KMS-11 (cell line): Measurements from ENCODE around the gene SNIP1.

Source experiments
- H2AFZ ChIP-seq: fragments of 200-600 bp; sonication (generic); 2 replicates; pipeline ENCODE4 v1.6.1; 2016; ENCODE audit warnings: antibody characterized with exemption, mixed run types, low read depth
- H3K27ac ChIP-seq: fragments of 200-600 bp; sonication (generic); 2 replicates; pipeline ENCODE4 v1.6.1; 2016; ENCODE audit warnings: mild to moderate bottlenecking, mixed run types
- H3K27me3 ChIP-seq: fragments of 200-600 bp; sonication (generic); 2 replicates; pipeline ENCODE4 v1.6.1; 2017; ENCODE audit warnings: mild to moderate bottlenecking, low read depth, mixed run types, moderate library complexity; ENCODE audit not compliant: insufficient read depth
- H3K36me3 ChIP-seq: fragments of 200-600 bp; sonication (generic); 2 replicates; pipeline ENCODE4 v1.6.1; 2017; ENCODE audit warnings: mild to moderate bottlenecking, mixed run types; ENCODE audit not compliant: insufficient read depth
- H3K4me1 ChIP-seq: fragments of 200-600 bp; sonication (generic); 2 replicates; pipeline ENCODE4 v1.6.1; 2016; ENCODE audit warnings: mild to moderate bottlenecking, low read depth, mixed run types; ENCODE audit not compliant: poor library complexity, severe bottlenecking
- H3K4me2 ChIP-seq: fragments of 200-600 bp; sonication (generic); 2 replicates; pipeline ENCODE4 v1.7.0; 2016; ENCODE audit warnings: mild to moderate bottlenecking, mixed run types
- H3K4me3 ChIP-seq: fragments of 200-600 bp; sonication (generic); IDR thresholded peaks from 2 replicates; pipeline ENCODE4 v1.6.1; 2017; ENCODE audit warnings: low read depth, low read length, mixed read lengths; ENCODE audit not compliant: insufficient read depth
- H3K79me2 ChIP-seq: fragments of 200-600 bp; sonication (generic); 2 replicates; pipeline ENCODE4 v1.6.1; 2016; ENCODE audit warnings: low read depth, mixed run types; ENCODE audit not compliant: insufficient read depth
- H3K9ac ChIP-seq: fragments of 200-600 bp; sonication (generic); 2 replicates; pipeline ENCODE4 v1.6.1; 2016; ENCODE audit warnings: mild to moderate bottlenecking, mixed run types
- H4K20me1 ChIP-seq: fragments of 200-600 bp; sonication (generic); 2 replicates; pipeline ENCODE4 v1.6.1; 2016; ENCODE audit warnings: mild to moderate bottlenecking, mixed run types; ENCODE audit not compliant: insufficient read depth
- CTCF ChIP-seq: fragments of 200-600 bp; sonication (generic); conservative IDR thresholded peaks from 2 replicates; pipeline ENCODE4 v1.6.1; 2017; ENCODE audit warnings: low read depth, mild to moderate bottlenecking, antibody characterized with exemption, low read length, moderate library complexity, mixed read lengths

Gene SNIP1

DNA sequence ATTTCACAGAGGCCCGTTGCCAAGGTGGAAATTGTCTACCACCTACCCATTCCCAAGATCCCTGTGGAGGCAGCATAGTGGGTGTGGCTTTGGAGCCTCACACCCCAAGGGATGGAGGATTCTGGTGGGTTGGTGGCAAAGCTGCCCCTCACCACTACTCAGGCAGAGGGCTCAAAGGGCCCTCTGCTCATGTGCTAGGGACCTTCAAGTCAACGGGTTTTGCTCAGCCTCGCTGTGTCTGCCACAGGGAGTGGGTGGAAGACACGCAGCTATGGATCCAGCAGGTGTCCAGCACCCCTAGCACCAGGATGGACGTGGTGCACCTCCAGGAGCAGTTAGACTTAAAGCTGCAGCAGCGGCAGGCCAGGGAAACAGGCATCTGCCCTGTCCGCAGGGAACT lies 5.0 kb upstream of the SNIP1 start:
- Histone ChIP-seq H3K9ac (no peak overlapping the region), H3K27me3 (no peaks in the 10 kb centered on the region), H3K36me3 (no peaks in the 10 kb centered on the region), H4K20me1 (no peaks in the 10 kb centered on the region), H3K4me1 (peaks cover 4% of the 10 kb centered on the region), H3K79me2 (no peaks in the 10 kb centered on the region), H3K27ac (no peak overlapping the region), H2AFZ (no peak overlapping the region), H3K4me2 (no peak overlapping the region), H3K4me3 (no peak overlapping the region)
- TF ChIP-seq CTCF, result no peak

DNA sequence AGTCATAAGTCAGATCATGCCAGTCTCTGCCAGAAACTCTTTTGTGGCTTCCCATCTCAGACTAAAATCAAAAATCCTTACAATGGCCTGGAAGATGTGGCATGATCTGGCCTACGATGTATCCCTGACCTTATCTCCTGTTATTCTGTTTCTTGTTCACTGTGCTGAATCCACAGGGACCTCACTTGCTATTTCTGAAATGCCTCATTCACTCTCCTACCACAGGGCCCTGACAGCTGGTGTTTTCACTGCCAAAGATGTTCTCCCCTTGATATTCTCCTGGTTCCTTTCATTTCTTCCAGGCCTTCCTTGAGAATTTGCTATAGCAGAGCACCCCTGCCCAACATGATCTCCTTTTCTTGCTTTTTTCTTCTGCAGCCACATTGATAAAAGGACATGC lies 4.3 kb upstream of the SNIP1 start:
- Histone ChIP-seq H3K27ac (no peak overlapping the region), H2AFZ (no peak overlapping the region), H4K20me1 (no peaks in the 10 kb centered on the region), H3K27me3 (no peaks in the 10 kb centered on the region), H3K4me3 (no peak overlapping the region), H3K9ac (no peak overlapping the region), H3K4me2 (no peak overlapping the region), H3K36me3 (no peaks in the 10 kb centered on the region), H3K4me1 (peaks cover 5% of the 10 kb centered on the region), H3K79me2 (peaks cover 4% of the 10 kb centered on the region)
- TF ChIP-seq CTCF, result no peak

- no peak overlapping the region for H3K4me3 ChIP-seq
Measured at GRCh38 chr1:37557402-37557801, 3.3 kb upstream of the SNIP1 start.

DNA sequence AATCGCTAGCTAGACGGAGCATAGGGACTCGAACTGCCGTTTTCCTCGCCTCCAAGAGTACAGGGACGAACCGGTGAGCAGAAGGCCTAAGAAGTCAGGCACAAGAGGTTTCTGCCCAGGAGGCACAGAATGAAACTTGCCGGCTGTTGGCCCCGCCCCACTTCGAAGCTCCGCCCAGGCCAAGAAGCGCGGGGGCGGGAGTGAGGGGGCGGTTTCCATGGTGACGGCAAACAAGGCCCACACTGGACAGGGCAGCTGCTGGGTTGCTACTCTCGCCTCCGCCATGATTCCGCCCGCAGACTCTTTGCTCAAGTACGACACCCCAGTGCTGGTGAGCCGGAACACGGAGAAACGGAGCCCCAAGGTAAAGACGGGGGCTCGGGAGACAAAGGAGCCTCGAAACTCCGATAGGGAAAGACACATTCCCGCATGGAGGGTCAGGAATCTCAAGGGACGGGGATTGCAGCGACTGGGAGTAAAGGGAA lies 2.7 kb upstream of the SNIP1 start, which contains the start of gene DNALI1:
Gene DNALI1, plus strand, starts transcription at position 229 of the 485 bp plus-strand sequence. Its CDS starts 55 bp downstream, at position 284.
- H3K4me3 ChIP-seq, result no peak within 1 kb of the TSS
- H2AFZ ChIP-seq, result no peak within 1 kb of the TSS
- no peak within 1 kb of the TSS for H3K9ac ChIP-seq
- no peak within 1 kb of the TSS for H3K4me2 ChIP-seq
- no peaks in the 10 kb centered on the region for H3K27me3 ChIP-seq
- no peaks in the 10 kb centered on the region for H3K36me3 ChIP-seq
- H3K79me2 ChIP-seq, result peaks cover 18% of the 10 kb centered on the region
- no peak for TF ChIP-seq CTCF
- H3K27ac ChIP-seq, result no peak within 1 kb of the TSS
- no peaks in the 10 kb centered on the region for H4K20me1 ChIP-seq
- peaks cover 20% of the 10 kb centered on the region for H3K4me1 ChIP-seq

More at GRCh38 chr1:37557402-37557801, 3.3 kb upstream of the SNIP1 start:
- Histone ChIP-seq H3K36me3 (no peaks in the 10 kb centered on the region), H3K9ac (no peak overlapping the region), H3K79me2 (peaks cover 14% of the 10 kb centered on the region), H3K27ac (no peak overlapping the region), H3K4me2 (no peak overlapping the region), H2AFZ (no peak overlapping the region), H3K27me3 (no peaks in the 10 kb centered on the region), H4K20me1 (no peaks in the 10 kb centered on the region), H3K4me1 (peaks cover 14% of the 10 kb centered on the region)
- no peak for TF ChIP-seq CTCF
